HCT116 (cell line): ENCODE data around the gene SLC25A28.

Experiments
- CEBPB ChIP-seq: IDR thresholded peaks from 2 replicates; pipeline ENCODE4 v1.6.1; 2012; ENCODE audit warnings: low read depth
- CTCF ChIP-seq, 3 experiments: fragments of 200-600 bp in 1 of 3; sonication (generic) in 1 of 3; IDR thresholded peaks in 2 of 3; conservative IDR thresholded peaks in 1 of 3; 2 replicates each; pipeline ENCODE4 v1.5.1; 2012 to 2017; ENCODE audit warnings: low read depth in 2 of 3, low read length in 2 of 3, antibody characterized with exemption in 1 of 3, borderline replicate concordance in 1 of 3, control low read depth in 1 of 3, mild to moderate bottlenecking in 1 of 3, mixed read lengths in 1 of 3, mixed run types in 1 of 3, moderate library complexity in 1 of 3; ENCODE audit not compliant: insufficient read depth in 1 of 3
- EZH2 ChIP-seq: fragments of 200-600 bp; sonication (generic); IDR thresholded peaks from 2 replicates; pipeline ENCODE4 v1.6.1; 2017; ENCODE audit warnings: antibody characterized with exemption, mixed run types
- FOSL1 ChIP-seq: IDR thresholded peaks from 2 replicates; pipeline ENCODE4 v1.6.1; 2012; ENCODE audit warnings: low read depth
- POLR2A ChIP-seq: IDR thresholded peaks from 2 replicates; pipeline ENCODE4 v1.7.0; 2011; ENCODE audit warnings: borderline replicate concordance; ENCODE audit not compliant: insufficient read depth, insufficient read length; ENCODE audit errors: extremely low read depth
- POLR2AphosphoS5 ChIP-seq: IDR thresholded peaks from 2 replicates; pipeline ENCODE4 v1.6.1; 2011; ENCODE audit warnings: mild to moderate bottlenecking, low read depth, low read length, moderate library complexity
- YY1 ChIP-seq: IDR thresholded peaks from 2 replicates; pipeline ENCODE4 v1.6.1; 2011; ENCODE audit warnings: low read length, low read depth, moderate library complexity, mild to moderate bottlenecking; ENCODE audit not compliant: insufficient replicate concordance; ENCODE audit errors: extremely low read depth
- ZFX ChIP-seq: fragments of 450-650 bp; IDR thresholded peaks from 2 replicates; pipeline ENCODE4 v1.6.1; 2017

DNA sequence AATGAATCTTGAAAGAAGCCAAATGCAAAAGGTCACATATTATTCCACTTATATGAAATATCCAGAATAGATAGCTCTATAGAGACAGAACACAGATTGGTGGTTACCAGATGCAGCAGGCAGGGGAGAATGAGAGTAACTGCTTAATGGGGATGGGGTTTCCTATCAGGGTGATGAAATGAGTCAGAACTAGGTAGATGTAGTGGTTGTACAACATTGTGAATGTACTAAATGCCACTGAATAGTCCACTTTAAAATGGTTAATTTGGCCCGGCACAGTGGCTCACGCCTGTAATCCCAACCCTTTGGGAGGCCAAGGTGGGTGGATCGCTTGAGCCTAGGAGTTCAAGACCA lies 9.4 kb upstream of the SLC25A28 start:
- no peak for TF ChIP-seq CTCF (IDR thresholded peaks at IDR 0.05 in 2 of 3, conservative IDR thresholded peaks at IDR 0.05 in 1 of 3; ENCODE audit: borderline replicate concordance in 1 of 3, insufficient read depth in 1 of 3, low read depth in 2 of 3, low read length in 2 of 3)
- no peak for TF ChIP-seq CEBPB
- no peak for TF ChIP-seq ZFX
- no peak for TF ChIP-seq EZH2
- no peak for TF ChIP-seq YY1
- no peak for TF ChIP-seq POLR2A
- TF ChIP-seq POLR2AphosphoS5, result no peak
- TF ChIP-seq FOSL1, result no peak
